Calu3 (cell line): ENCODE data around the gene RAP1GAP2. TPM values are rescaled to one million over a fixed set of nuclear protein-coding genes. Genes with fewer than 3 reads are reported as not detected.
"Not testable (repeated sequence)": the region's sequence is repeated elsewhere in the genome, so short reads cannot be mapped to it uniquely, and the experiment has no call there.

Experiments
- BruUV-seq: library from RNA; stranded (reverse); fragments of 400-500 nt; replicated peaks from 2 replicates; lab custom pipeline; 2021; lab: Mats Ljungman, UMichigan
- CTCF ChIA-PET: fragments of 300-600 bp; sonication (Branson Sonifier 250); formaldehyde crosslinking; loops from one replicate; lab custom pipeline; 2022; ENCODE audit warnings: antibody characterized with exemption; lab: Charles Lee
- DNase-seq: peaks from one replicate; pipeline ENCODE4 v3.0.0; 2022
- H3K27ac Mint-ChIP-seq: one replicate; pipeline ENCODE4 v1.8.0; 2022; ENCODE audit warnings: mixed read lengths; ENCODE audit not compliant: unreplicated experiment
- H3K27me3 Mint-ChIP-seq: one replicate; pipeline ENCODE4 v1.8.0; 2022; ENCODE audit warnings: mixed read lengths; ENCODE audit not compliant: unreplicated experiment
- H3K36me3 Mint-ChIP-seq: one replicate; pipeline ENCODE4 v1.8.0; 2022; ENCODE audit warnings: mild to moderate bottlenecking, moderate library complexity, mixed read lengths; ENCODE audit not compliant: insufficient read depth, unreplicated experiment
- H3K4me1 Mint-ChIP-seq: one replicate; pipeline ENCODE4 v1.8.0; 2022; ENCODE audit warnings: mild to moderate bottlenecking, low read depth, mixed read lengths; ENCODE audit not compliant: unreplicated experiment
- H3K4me3 Mint-ChIP-seq: one replicate; pipeline ENCODE4 v1.8.0; 2022; ENCODE audit warnings: mild to moderate bottlenecking, low read depth, moderate library complexity, mixed read lengths; ENCODE audit not compliant: unreplicated experiment
- H3K9me3 Mint-ChIP-seq: one replicate; pipeline ENCODE4 v1.8.0; 2022; ENCODE audit warnings: low read depth, mixed read lengths; ENCODE audit not compliant: unreplicated experiment
- CTCF ChIP-seq: fragments of 200-600 bp; IDR thresholded peaks from one replicate; pipeline ENCODE4 v1.8.0; 2022; ENCODE audit warnings: antibody characterized with exemption; ENCODE audit not compliant: unreplicated experiment
- intact Hi-C: fragments of 100-400 bp; cut with micrococcal nuclease; formaldehyde crosslinking; loops from one replicate; pipeline ENCODE4 v1.10.0; 2022; ENCODE audit not compliant: unreplicated experiment
- total RNA-seq: library from RNA; stranded (reverse); gene quantifications from 2 replicates; pipeline ENCODE4 v1.2.3, GENCODE V29; 2022

RAP1GAP2 gene
- total RNA-seq, 1 experiment from 2014 or later = 38.4 TPM

- intact Hi-C loops = no loop called here
- Mint-ChIP-seq H3K4me3 (no peak overlapping the region), H3K27me3 (no peaks in the 10 kb centered on the region), H3K36me3 (peaks cover 3% of the 10 kb centered on the region), H3K4me1 (no peaks in the 10 kb centered on the region), H3K27ac (no peak overlapping the region), H3K9me3 (no peaks in the 10 kb centered on the region)
- TF ChIP-seq CTCF = no peak
- BruUV-seq = no TSS peak
- CTCF ChIA-PET = interaction anchor here (0.7 kb wide), 1 partner anchor 738 kb away, joined by 3 read pairs; no protein-coding TSS in a partner anchor
- DNase-seq = no peak
Observed at GRCh38 chr17:2983255-2983654, 187.0 kb downstream of the RAP1GAP2 start.

- intact Hi-C loops = no loop called here
- Mint-ChIP-seq H3K9me3 (no peaks in the 10 kb centered on the region), H3K4me1 (no peaks in the 10 kb centered on the region), H3K27me3 (no peaks in the 10 kb centered on the region), H3K4me3 (no peak overlapping the region), H3K36me3 (peaks cover 12% of the 10 kb centered on the region), H3K27ac (no peak overlapping the region)
- TF ChIP-seq CTCF = no peak
- CTCF ChIA-PET = no interaction called here
- DNase-seq = no peak
- no TSS peak for BruUV-seq
Observed at GRCh38 chr17:2985318-2985717, 189.1 kb downstream of the RAP1GAP2 start.

GRCh38 chr17:2986925-2987324, 190.7 kb downstream of the RAP1GAP2 start:
- H3K27ac Mint-ChIP-seq = no peak overlapping the region
- no TSS peak for BruUV-seq
- no peak for TF ChIP-seq CTCF
- CTCF ChIA-PET = no interaction called here
- intact Hi-C loops = no loop called here
- no peak overlapping the region for H3K4me3 Mint-ChIP-seq
- no peaks in the 10 kb centered on the region for H3K4me1 Mint-ChIP-seq
- no peaks in the 10 kb centered on the region for H3K27me3 Mint-ChIP-seq
- no peak for DNase-seq
- peaks cover 13% of the 10 kb centered on the region for H3K36me3 Mint-ChIP-seq
- H3K9me3 Mint-ChIP-seq = no peaks in the 10 kb centered on the region

GRCh38 chr17:2989396-2989795, 193.2 kb downstream of the RAP1GAP2 start:
- CTCF ChIA-PET, H3K9me3 Mint-ChIP-seq, H3K4me3 Mint-ChIP-seq, H3K27ac Mint-ChIP-seq, BruUV-seq, DNase-seq, intact Hi-C loops, H3K27me3 Mint-ChIP-seq, H3K4me1 Mint-ChIP-seq: not testable (repeated sequence)
- peaks cover 23% of the 10 kb centered on the region for H3K36me3 Mint-ChIP-seq

- intact Hi-C loops = no loop called here
- no peak for TF ChIP-seq CTCF
- CTCF ChIA-PET = no interaction called here
- BruUV-seq = no TSS peak
- no peak overlapping the region for H3K4me3 Mint-ChIP-seq
- H3K4me1 Mint-ChIP-seq = no peaks in the 10 kb centered on the region
- no peak for DNase-seq
- no peaks in the 10 kb centered on the region for H3K9me3 Mint-ChIP-seq
- H3K36me3 Mint-ChIP-seq = peaks cover 23% of the 10 kb centered on the region
- H3K27ac Mint-ChIP-seq = no peak overlapping the region
- H3K27me3 Mint-ChIP-seq = no peaks in the 10 kb centered on the region
Observed at GRCh38 chr17:2989855-2990254, 193.6 kb downstream of the RAP1GAP2 start.
